ENCODE measurements around the gene XRRA1.
"Not testable (repeated sequence)": the region's sequence is repeated elsewhere in the genome, so short reads cannot be mapped to it uniquely, and the experiment has no call there.

The XRRA1 gene

DNA sequence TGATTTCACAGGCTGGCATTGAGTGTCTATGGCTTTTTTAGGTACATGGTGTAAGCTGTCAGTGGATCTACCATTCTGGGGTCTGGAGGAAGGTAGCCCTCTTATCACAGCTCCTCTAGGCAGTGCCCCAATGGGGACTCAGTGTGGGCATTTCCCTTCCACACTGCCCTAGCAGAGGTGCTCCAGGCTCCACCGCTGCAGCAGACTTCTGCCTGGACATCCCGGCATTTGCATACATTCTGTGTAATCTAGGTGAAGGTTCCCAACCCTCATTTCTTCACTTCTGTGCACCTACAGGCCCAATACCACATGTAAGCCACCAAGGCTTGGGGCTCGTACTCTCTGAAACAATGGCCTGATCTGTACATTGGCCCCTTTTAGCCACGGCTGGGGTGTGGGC is 122.0 kb downstream of the XRRA1 start:
- DNase-seq (ENCODE audit: low read depth in 2 of 2): no peak

DNA sequence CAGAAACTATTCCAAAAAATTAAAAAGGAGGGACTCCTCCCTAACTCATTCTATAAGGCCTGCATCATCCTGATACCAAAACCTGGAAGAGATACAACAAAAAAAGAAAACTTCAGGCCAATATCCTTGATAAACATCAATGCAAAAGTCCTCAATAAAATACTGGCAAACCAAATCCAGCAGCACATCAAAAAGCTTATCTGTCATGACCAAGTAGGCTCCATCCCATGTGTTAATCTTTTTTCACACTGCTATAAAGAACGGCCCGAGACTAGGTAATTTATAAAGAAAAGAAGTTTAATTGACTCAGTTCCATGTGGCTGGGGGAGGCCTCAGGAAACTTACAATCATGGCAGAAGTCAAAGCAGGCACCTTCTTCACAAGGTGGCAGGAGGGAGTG is 123.3 kb downstream of the XRRA1 start:
- not testable (repeated sequence) for DNase-seq (ENCODE audit: low read depth in 2 of 2)

DNA sequence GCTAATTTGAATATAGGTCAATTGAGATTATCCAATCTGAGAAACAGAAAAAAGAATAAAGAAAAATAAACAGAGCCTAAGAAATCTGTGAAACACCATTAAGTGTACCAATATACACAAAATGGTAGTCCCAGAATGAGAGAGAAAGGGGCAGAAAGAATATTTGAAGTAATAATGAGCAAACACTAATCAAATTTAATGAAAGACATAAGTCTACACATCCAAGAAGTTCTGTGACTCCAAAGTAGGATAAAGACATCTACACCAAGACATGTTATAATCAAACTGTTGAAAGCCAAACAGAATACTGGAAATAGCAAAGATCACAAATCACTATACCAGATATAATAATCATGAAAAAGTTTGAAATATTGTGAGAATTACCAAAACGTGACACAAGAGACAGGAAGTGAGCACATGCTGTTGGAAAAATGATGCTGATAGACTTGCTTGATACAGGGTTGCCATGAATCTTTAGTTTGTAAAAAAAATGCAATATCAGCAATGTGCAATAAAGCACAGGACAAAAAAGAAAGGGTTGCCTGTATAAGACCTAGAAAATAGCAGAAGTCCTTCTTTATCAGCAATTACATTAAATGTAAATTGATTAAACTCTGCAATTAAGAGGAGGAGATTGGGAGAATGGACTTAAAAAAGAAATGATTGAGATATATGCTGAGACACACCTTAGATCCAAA is 124.5 kb downstream of the XRRA1 start:
- DNase-seq (ENCODE audit: low read depth in 2 of 2): no peak

DNA sequence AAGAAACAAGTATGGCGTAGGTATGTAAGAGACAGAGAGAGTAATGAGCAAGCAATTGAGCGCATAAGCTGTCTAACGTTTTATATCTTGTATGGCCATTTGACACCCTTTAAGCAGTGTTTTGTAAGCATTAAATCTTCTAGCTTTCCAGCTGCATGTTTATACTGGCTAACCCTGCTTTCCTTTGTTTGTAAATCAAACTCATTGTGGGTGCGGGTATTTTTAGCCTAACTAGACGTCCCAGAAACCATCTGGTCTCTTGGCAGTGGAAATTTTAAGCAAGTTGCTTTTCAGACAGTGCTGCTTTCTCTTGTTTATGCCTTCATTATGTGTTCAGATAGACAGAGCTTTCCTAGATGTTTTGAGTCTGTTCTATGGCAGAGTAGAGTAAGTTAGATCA is 126.7 kb downstream of the XRRA1 start:
- no peak for DNase-seq (ENCODE audit: low read depth in 2 of 2)

DNA sequence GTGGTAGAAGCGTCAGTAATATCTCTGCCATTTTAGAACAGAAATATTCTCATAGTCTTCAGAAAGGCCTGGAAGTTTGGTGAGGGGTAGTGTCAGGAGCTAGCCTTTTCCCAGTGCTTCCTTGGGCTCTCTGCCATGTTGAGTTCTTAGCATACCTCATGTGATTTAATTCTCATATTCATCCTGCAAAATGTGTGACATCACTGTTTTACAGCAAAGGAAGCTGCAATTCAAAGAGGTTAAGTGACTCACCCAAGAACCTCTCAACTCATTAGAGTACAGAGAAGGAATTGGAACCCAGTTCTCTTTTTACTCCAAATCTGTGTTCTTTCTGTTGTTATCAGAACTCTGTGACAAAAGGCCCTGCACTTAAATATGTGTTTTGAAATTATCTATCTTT is 128.1 kb downstream of the XRRA1 start:
- DNase-seq (ENCODE audit: low read depth in 2 of 2): no peak

DNA sequence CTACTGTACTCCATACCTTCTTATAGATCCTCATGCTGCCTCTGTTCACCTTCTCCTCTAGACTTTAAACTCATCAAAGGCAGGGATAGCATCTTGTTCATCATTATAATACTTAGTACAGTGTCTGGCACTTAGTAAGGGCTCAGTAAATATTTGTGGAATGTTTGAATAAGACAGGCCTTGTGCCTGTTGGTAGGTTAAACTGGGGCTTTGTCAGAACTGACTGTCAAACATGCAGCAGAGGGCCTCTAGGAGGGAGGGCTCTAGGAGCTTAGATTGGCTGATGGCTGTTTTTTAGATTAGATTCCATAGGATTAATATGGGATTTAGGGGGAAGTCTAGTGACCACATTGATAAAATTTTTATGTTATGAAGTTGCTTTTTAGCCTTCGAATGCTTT is 129.5 kb downstream of the XRRA1 start:
- no peak for DNase-seq (ENCODE audit: low read depth in 2 of 2)

DNA sequence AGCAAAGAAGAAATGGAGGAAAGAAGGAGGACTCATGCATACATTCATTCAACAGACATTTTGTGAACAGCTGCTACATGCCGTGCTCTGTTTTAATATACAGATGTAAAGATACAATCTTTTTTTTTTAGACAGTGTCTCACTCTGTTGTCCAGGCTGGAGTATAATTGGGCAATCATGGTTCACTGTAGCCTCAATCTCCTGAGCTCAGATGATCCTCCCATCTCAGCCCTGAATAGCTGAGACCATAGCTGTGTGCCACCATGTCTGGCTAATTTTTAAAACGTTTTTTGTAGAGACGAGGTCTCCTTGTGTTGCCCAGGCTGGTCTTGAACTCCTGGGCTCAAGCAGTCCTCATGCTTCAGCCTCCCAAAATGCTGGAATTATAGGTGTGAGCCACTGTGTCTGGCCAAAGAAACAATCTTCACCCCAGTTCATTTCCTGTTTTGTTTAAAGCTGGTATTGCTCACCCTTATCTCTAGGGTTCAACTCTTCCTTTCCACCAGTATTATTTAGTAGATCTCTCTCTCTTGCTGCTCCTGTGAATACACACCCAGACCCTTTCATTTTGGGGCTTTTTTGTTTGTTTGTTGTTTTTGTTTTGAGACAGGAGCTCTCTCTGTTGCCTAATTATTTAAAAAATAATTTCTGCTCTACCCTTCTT is 130.5 kb downstream of the XRRA1 start:
- DNase-seq (ENCODE audit: low read depth in 2 of 2): no peak

DNA sequence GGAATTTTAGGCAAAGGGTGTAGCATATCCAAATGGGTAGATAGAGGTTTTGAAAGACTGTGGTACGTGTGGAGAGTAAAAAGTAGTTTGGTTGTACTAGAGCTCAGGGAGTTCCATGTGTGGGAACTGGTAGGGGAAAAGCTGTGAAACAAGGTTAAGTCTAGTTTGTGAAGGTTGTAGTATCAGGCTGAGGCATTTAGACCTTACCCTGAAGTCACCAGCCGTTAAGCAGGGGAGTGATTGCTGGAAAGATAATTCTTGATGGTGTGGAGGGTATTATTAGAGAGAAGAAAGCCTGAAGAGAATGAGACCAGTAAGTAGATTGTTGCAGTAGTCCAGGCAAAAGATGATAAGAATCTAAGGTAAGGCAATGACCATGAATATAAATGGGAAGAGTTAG is 132.2 kb downstream of the XRRA1 start:
- DNase-seq (ENCODE audit: low read depth in 2 of 2): no peak

DNA sequence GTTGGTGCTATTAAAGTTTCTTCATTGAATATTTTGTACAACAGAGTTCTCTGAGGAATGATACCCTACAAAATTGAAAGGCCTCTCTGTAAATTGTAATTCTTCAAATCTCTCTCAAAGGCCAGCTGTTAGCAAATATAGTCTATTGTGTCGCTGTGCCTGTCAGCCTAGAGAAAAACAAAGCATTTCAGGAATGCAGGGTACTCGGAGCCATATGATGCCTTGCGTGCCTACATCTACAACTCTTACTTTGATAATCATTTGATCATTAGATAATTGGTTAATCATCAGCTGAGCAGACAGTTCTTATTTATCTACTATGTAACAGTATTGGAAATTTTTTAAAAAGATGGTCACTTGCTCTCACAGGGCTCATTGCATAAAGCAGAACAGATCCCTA is 132.9 kb downstream of the XRRA1 start:
- DNase-seq (ENCODE audit: low read depth in 2 of 2): no peak

DNA sequence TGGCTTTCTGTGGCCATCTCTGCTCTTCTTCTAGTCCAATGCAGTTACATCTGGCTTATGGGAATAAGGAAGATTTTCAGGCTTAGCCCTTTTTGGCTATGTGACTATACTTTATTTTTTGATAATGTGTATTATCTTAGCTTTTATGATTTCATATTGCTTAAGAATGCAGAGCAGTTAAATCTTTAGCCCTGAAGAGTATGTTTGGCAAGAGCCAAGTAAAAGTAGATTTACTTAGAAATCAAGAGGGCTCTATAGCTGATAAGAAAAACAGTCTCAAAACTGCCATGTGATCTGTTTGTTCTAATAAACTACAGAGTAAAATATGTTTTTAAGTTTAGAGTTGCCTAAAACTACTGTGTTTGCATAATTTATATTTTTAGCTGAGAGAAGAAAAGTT is 139.1 kb downstream of the XRRA1 start:
- DNase-seq (ENCODE audit: low read depth in 2 of 2): no peak

DNA sequence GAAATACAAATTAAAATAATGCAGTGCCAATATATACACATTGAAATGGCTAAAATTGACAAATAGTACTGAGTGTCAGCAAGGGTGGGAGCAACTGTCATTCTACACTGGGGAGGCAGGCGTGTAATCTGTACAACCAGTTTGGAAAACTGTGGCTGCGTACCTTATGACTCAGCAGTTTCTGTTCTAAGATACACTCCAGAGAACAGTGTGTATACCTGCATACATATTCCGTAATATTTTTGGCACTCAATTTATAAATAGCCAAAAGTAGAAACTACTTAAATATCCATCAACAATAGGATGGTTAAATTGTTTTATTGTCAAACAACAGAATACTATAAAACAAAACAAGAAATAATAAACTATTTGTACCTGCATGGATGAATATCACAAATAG is 142.6 kb downstream of the XRRA1 start:
- DNase-seq (ENCODE audit: low read depth in 2 of 2): no peak

DNA sequence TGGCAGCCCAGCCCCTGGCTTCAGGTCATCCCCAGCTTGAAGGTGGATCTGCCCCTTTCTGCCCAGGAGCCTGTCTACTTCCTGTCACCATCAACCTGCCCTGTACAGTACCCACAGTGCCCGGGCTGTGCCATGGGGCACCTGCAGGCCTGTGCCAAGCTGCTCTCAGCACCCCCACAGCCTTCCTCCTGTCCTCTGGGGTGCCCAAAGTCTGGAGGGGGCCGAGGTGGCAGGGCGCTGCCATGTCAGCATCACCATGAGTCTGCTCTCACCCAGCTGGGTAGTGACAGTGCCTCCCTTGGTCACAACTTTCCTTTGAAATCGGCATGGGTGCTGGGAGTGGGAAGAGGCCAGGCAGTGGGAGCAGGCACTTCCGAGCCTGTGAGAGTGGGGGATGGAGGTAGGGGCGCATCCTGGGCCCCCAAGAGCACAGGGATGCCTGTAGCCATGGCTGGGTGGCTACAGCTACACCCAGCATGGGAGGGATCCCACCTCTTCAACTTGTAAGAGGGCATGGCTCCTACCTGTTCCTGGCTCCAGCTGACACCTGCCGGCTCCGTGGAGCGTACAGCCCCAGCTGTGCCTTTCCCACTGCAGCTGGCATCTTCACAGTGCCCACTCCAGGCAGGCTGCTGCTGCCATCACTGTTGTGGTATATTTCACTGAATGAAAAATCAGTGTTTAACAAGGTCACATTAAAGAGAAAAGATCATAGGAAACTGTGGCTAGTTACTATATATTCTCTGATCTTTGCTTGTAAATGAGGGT is 157.4 kb downstream of the XRRA1 start:
- no peak for DNase-seq (ENCODE audit: low read depth in 2 of 2)

All from stimulated activated CD4-positive, alpha-beta T cell treated with anti-CD3 and anti-CD28 coated beads, Interleukin-1b, Interleukin-23, amount 100 ng/mL, for 4 hours (primary cell).